H1 (cell line): ENCODE results near the gene ZPBP. TPM values are rescaled to one million over a fixed set of nuclear protein-coding genes. Genes with fewer than 3 reads are reported as not detected.

ENCODE experiments used
- ASH2L ChIP-seq: fragments of 200-600, 300-600 bp; sonication (generic); IDR thresholded peaks from one replicate; pipeline ENCODE4 v1.7.1; 2017; ENCODE audit warnings: low read length
- CBX5 ChIP-seq: fragments of 300-800, 300-1000 bp; sonication (generic); IDR thresholded peaks from 2 replicates; pipeline ENCODE4 v1.7.1; 2016; ENCODE audit warnings: antibody characterized with exemption, low read length, low read depth
- RAD21 ChIP-seq, 2 experiments: IDR thresholded peaks in 1 of 2; conservative IDR thresholded peaks in 1 of 2; 2 replicates each; pipeline ENCODE4 v1.6.1; 2011; ENCODE audit warnings: low read depth in 2 of 2, low read length in 2 of 2, improper control_type of control experiment in 1 of 2, inconsistent platforms in 1 of 2, mild to moderate bottlenecking in 1 of 2, moderate library complexity in 1 of 2
- RNF2 ChIP-seq: fragments of 200-900, 300-1000 bp; sonication (generic); IDR thresholded peaks from 2 replicates; pipeline ENCODE4 v1.7.1; 2016; ENCODE audit warnings: borderline replicate concordance, low read depth, mild to moderate bottlenecking, antibody characterized with exemption, low read length; ENCODE audit not compliant: poor library complexity, severe bottlenecking; ENCODE audit errors: missing control alignments
- SRF ChIP-seq: IDR thresholded peaks from 2 replicates; pipeline ENCODE4 v1.6.1; 2011; ENCODE audit warnings: mild to moderate bottlenecking, low read depth, low read length, moderate library complexity
- TBP ChIP-seq: IDR thresholded peaks from 2 replicates; pipeline ENCODE4 v1.6.1; 2011; ENCODE audit warnings: low read depth, low read length, improper control_type of control experiment
- polyA plus RNA-seq, 7 experiments: library from polyadenylated mRNA; depleted of rRNA in 3 of 7; stranded (reverse) in 5 of 7; unstranded in 2 of 7; fragments of >200 nt in 5 of 7; fragments of 200-250 nt in 2 of 7; gene quantifications; 1 replicate in 5 of 7; 2 replicates in 1 of 7; 4 replicates in 1 of 7; pipeline versions ENCODE4 v1.2.1 to v1.2.3, GENCODE V29; 2011 to 2013; ENCODE audit warnings: missing spikeins in 2 of 7, mixed read lengths in 2 of 7
- total RNA-seq: library from RNA; stranded (reverse); fragmentation: NEBNext Ultra II Directional; extraction: Animal tissue kit (Norgen Biotek cat#: 25700); gene quantifications from 2 replicates; pipeline ENCODE4 v1.2.1, GENCODE V29; 2021
- TF ChIP-seq, protein P1 (sequence below): IDR thresholded peaks from 2 replicates; pipeline ENCODE4 v1.6.1; 2012; ENCODE audit warnings: inconsistent platforms
- TF ChIP-seq, protein P2 (sequence below): fragments of 300-600 bp; sonication (generic); IDR thresholded peaks from 2 replicates; pipeline ENCODE4 v1.7.1; 2012; ENCODE audit warnings: low read length, moderate library complexity, mild to moderate bottlenecking, inconsistent platforms; ENCODE audit not compliant: insufficient replicate concordance

Gene ZPBP
- total and polyA plus RNA-seq, 2 of the 8 experiments (the other 6 are each of a cell fraction or from before 2014, with no cell fraction given): not detected

DNA sequence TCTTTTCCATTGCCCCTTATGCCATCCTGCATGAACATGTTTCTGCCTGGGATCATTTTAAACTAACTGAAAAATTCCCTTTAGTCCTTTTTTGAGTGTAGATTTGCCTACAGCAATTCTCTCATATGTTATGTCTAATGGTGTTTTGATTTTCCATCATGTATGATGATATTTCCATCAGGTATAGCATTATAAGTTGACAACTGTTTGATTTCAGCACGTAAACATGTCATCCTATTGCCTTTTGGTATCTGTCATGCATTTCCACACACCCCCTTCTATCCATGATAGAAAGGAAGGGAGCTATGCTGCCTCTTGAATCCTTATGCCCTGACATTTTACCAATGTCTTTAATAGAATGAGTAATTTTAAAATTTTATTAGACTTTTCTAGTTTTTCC is 116.8 kb downstream of the ZPBP start (continued):
- TF ChIP-seq RAD21 (IDR thresholded peaks at IDR 0.05 in 1 of 2, conservative IDR thresholded peaks at IDR 0.05 in 1 of 2; ENCODE audit: low read depth in 2 of 2, low read length in 2 of 2) (no peak), RNF2 (no peak), SRF (no peak), CBX5 (no peak), ASH2L (no peak), TBP (no peak)
- TF ChIP-seq, protein P1, sequence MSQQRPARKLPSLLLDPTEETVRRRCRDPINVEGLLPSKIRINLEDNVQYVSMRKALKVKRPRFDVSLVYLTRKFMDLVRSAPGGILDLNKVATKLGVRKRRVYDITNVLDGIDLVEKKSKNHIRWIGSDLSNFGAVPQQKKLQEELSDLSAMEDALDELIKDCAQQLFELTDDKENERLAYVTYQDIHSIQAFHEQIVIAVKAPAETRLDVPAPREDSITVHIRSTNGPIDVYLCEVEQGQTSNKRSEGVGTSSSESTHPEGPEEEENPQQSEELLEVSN: no peak
- TF ChIP-seq, protein P2, sequence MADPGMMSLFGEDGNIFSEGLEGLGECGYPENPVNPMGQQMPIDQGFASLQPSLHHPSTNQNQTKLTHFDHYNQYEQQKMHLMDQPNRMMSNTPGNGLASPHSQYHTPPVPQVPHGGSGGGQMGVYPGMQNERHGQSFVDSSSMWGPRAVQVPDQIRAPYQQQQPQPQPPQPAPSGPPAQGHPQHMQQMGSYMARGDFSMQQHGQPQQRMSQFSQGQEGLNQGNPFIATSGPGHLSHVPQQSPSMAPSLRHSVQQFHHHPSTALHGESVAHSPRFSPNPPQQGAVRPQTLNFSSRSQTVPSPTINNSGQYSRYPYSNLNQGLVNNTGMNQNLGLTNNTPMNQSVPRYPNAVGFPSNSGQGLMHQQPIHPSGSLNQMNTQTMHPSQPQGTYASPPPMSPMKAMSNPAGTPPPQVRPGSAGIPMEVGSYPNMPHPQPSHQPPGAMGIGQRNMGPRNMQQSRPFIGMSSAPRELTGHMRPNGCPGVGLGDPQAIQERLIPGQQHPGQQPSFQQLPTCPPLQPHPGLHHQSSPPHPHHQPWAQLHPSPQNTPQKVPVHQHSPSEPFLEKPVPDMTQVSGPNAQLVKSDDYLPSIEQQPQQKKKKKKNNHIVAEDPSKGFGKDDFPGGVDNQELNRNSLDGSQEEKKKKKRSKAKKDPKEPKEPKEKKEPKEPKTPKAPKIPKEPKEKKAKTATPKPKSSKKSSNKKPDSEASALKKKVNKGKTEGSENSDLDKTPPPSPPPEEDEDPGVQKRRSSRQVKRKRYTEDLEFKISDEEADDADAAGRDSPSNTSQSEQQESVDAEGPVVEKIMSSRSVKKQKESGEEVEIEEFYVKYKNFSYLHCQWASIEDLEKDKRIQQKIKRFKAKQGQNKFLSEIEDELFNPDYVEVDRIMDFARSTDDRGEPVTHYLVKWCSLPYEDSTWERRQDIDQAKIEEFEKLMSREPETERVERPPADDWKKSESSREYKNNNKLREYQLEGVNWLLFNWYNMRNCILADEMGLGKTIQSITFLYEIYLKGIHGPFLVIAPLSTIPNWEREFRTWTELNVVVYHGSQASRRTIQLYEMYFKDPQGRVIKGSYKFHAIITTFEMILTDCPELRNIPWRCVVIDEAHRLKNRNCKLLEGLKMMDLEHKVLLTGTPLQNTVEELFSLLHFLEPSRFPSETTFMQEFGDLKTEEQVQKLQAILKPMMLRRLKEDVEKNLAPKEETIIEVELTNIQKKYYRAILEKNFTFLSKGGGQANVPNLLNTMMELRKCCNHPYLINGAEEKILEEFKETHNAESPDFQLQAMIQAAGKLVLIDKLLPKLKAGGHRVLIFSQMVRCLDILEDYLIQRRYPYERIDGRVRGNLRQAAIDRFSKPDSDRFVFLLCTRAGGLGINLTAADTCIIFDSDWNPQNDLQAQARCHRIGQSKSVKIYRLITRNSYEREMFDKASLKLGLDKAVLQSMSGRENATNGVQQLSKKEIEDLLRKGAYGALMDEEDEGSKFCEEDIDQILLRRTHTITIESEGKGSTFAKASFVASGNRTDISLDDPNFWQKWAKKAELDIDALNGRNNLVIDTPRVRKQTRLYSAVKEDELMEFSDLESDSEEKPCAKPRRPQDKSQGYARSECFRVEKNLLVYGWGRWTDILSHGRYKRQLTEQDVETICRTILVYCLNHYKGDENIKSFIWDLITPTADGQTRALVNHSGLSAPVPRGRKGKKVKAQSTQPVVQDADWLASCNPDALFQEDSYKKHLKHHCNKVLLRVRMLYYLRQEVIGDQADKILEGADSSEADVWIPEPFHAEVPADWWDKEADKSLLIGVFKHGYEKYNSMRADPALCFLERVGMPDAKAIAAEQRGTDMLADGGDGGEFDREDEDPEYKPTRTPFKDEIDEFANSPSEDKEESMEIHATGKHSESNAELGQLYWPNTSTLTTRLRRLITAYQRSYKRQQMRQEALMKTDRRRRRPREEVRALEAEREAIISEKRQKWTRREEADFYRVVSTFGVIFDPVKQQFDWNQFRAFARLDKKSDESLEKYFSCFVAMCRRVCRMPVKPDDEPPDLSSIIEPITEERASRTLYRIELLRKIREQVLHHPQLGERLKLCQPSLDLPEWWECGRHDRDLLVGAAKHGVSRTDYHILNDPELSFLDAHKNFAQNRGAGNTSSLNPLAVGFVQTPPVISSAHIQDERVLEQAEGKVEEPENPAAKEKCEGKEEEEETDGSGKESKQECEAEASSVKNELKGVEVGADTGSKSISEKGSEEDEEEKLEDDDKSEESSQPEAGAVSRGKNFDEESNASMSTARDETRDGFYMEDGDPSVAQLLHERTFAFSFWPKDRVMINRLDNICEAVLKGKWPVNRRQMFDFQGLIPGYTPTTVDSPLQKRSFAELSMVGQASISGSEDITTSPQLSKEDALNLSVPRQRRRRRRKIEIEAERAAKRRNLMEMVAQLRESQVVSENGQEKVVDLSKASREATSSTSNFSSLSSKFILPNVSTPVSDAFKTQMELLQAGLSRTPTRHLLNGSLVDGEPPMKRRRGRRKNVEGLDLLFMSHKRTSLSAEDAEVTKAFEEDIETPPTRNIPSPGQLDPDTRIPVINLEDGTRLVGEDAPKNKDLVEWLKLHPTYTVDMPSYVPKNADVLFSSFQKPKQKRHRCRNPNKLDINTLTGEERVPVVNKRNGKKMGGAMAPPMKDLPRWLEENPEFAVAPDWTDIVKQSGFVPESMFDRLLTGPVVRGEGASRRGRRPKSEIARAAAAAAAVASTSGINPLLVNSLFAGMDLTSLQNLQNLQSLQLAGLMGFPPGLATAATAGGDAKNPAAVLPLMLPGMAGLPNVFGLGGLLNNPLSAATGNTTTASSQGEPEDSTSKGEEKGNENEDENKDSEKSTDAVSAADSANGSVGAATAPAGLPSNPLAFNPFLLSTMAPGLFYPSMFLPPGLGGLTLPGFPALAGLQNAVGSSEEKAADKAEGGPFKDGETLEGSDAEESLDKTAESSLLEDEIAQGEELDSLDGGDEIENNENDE: no peak
